GM21737 (cell line): ENCODE measurements around the gene SWI5.

Experiments
- ATAC-seq: cut with Tn5 transposase; IDR thresholded peaks from one replicate; pipeline ENCODE4 v1.9.1; 2021; ENCODE audit warnings: mild to moderate bottlenecking, moderate library complexity; ENCODE audit not compliant: unreplicated experiment

Gene SWI5

DNA sequence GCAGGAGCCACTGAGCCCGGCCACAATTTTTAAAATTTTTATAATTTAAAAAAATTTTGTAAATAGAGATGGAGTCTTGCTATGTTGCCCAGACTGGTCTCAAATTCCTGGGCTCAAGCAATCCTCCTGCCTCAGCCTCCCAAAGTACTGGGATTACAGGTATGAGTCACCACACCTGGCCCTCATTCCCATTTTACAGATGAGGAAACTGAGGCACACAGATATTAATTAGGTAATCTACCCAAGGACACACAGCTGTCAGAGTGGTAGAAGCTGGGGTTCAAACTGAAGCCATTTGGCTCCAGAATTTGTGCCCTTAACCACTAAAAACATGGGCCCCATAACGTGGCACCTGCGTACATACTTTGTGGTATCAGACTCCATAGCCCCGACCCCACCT lies 38.6 kb downstream of the SWI5 start:
- no peak for ATAC-seq

DNA sequence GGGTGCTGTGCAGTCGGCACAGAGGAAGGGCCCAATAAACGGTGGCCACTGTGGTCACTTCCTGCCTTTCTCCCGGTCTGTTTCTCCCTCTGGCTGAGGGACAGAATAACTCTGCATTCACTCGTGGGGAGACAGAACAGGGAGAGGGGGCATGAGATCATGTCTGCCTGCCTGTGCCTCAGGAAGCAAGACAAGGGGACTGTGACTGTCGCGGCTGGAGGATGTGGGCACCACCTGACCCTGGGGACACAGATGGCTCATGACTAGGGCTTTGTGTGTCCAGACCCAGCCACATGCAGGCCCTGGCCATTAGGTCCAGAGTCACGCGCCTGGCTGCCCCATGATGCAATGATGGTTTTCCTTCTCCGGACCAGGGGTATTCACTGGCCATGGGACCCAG lies 40.3 kb downstream of the SWI5 start:
- ATAC-seq, result no peak

DNA sequence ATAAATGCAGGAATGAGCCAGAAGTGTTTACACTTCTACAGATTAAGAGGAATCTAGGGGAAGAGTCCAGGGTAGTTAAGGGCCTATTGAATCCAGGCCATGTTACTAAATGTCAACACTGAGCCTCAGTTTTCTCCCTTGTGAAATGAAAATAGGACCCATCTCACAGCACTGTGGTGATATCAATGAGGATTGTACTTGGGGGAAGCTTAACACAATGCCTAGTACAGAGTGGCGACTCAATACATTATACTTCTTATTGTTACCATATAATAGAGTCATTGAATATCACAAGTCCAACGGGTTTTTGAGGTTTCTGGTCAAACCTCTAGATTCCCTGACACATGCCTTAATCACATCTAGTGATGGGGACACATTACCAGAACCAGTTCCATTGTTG lies 41.6 kb downstream of the SWI5 start:
- ATAC-seq, result no peak

DNA sequence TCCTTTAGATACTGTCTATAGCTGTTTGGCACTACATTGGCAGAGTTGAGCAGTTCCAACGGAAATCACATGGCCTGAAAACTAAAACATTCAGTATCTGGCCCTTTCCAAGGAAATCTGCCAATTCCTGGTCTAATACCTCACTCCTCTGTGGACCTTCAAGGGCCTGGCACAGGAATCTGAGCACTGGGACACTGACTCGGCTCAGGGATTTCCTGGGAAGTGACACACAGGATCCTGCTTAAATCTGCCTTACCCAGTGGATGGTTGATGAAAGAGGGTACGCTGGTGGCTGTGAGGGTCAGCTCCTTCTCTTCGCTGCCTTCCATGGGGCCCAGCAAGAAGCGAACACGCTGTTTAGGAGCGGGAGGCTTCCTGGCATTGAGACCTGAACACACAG lies 45.3 kb downstream of the SWI5 start:
- ATAC-seq, result no peak

DNA sequence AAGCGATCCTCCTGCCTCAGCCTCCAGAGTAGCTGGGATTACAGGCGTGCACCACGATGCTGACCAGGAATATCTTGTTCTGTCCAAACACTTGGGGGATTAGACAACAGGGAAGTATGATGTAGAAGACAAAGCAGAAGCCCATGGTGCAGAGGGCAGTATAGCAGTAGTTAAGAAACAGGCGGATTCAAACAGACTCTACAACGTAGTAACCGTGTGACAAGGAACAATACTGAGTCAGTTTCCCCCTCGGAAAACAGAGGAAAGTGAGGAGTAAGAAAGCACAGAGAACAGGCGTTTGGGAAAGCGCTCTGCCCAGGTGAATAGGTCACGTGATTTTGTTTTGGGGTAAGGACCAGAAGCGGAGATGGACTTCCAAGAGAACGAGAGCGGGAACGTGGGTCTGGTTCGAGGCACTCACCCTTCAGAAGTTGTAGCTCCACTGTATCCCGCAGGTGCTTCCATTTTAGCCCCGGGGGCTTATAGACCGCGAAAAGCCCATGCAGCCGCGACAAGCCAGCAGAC lies 45.9 kb downstream of the SWI5 start:
- ATAC-seq, result peak; percentile 4

DNA sequence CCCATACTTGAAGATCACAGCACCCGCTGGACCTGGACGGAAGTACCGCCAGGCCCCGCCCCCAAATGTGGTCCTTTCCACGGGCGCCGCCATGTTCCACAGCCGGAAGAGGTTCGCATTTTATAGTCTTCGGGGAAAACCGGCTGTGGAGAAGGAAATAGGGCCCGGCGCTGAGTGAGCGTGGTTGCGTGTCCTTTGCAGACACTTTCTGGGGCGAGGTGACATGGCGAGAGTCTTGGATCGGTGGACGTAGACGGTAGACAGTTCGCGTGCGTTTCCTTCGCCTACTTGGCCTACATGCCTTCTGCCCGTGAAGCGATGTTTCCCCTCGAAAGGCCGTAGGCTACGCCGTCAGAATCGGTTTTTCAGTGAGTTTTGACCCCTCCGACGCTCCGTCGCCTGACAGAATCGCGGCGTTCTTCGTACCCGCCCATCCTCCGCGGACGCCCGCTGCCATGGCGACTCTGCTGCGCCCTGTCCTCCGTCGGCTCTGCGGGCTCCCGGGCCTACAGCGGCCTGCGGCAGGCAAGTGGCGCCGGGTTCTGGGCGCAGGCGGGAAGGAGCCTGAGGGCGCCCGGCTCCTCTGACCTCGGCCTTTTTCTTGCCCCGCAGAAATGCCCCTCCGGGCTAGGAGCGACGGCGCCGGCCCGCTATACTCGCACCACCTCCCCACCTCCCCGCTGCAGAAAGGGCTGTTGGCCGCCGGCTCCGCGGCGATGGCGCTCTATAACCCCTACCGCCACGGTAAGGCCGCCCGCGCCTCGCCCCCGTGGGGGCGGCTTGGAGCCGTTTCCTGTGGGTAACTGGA lies 46.5 kb downstream of the SWI5 start, which contains the start of the genes COQ4 and TRUB2:
TSS of gene COQ4 (plus strand) at position 436 of the 808 bp plus-strand sequence. CDS start at position 456, 20 bp downstream.
TSS of gene TRUB2 (minus strand) at position 44 of the 808 bp plus-strand sequence. CDS start at position 5, 39 bp downstream.
- ATAC-seq, result peak; percentile 73

DNA sequence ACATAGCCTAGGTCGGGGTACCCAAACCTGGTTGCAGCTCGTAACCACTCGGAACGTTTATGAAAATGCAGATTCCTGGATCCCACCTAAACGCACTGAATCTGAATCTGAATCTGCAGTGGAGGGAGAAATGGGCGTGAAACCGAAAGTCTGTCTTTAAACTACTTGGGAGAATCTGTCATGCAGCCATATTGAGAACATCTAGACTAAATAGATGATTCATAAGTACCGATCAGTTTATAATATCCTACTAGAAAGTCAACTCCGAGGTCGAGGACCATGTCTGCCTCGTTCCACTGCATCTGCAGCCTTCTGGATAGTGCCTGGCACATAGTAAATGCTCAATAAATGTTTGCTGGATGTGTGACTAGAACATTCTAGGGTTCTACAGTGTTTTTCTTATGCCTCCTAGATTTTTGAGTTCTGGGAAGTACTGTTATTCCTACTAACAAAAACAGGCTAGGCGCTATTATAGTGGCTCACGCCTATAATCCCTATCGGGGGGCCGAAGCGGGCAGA lies 47.2 kb downstream of the SWI5 start:
- no peak for ATAC-seq

DNA sequence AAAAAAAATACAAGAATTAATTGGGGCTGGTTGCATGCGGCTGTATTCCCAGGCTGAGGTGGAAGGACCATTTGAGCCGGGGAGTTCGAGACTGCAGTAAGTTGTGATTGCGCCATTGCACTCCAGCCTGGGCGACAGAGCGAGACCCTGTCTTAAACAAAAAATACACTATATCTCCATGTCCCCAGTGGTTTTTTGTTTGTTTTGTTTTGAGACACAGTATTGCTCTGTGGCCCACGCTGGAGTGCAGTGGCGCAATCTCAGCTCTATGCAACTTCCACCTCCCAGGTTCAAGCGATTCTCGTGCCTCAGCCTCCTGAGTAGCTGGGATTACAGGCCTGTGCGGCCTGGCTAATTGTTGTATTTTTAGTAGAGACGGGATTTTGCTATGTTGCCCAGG lies 47.7 kb downstream of the SWI5 start:
- no peak for ATAC-seq

DNA sequence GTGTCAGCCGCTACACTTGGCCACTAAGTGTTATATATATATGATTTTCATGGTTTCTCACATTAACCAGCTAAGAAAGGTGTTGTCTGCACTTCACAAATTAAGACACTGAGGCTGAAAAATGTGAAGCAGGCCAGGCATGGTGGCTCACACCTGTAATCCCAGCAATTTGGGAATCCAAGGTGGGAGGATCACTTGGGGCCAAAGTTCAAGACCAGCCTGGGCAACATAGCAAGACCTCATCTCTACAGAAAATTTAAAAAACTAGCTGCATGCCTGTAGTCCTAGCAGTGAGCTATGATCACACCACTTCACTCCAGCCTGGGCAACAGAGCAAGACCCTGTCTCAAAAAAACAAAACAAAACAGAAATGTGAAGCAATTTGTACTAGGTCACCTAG lies 48.3 kb downstream of the SWI5 start:
- no peak for ATAC-seq

DNA sequence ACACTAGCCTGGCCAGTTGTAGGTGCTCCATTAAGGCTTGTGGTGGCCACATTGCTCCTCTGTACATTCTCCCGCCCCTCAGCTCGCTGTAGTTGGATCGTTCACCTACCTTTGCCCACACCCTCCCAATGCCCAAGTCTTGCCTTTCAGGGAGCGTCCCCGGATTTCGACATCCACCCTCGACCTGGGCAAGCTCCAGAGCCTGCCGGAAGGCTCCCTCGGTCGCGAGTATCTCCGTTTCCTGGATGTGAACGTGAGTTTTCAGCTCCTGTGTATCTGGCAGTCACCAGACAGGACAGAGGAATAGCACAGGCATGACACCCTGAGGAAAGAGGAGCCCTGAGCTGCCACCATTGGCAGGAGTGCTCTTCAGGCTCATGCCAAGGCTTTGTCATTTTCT lies 49.6 kb downstream of the SWI5 start:
- no peak for ATAC-seq

DNA sequence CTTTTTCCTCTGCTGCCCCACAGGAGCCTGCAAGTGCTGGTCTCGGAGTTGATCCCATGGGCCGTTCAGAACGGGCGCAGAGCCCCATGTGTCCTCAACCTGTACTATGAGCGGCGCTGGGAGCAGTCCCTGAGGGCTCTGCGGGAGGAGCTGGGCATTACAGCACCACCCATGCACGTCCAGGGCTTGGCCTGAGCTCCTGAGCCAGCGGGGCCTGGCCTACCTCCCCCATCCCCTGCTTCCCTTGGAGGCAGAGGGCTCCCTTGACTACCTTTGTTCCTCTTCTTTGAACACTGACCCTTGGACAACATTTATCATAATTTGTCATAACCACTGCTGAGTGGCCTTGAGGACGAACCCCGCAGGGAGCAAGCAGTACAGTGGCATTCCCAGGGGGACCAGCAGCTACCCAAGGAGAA lies 57.4 kb downstream of the SWI5 start:
- ATAC-seq, result no peak

DNA sequence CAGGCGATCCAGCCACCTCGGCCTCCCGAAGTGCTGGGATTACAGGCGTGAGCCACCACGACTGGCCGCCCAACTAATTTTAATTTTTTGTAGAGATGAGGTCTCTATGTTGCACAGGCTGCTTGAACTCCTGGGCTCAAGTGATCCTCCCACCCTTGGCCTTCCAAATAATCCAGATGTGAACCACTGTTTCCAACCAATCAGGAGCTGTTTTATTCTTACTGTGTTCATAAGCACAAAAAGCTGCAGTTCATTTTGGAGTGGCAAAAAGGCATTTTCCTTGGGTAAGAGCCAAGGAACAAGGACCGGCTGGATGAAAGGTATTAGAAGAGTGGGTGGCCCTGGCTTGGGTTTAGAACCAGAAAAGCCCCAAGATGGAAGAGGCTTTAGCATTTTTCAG lies 59.1 kb downstream of the SWI5 start:
- no peak for ATAC-seq

DNA sequence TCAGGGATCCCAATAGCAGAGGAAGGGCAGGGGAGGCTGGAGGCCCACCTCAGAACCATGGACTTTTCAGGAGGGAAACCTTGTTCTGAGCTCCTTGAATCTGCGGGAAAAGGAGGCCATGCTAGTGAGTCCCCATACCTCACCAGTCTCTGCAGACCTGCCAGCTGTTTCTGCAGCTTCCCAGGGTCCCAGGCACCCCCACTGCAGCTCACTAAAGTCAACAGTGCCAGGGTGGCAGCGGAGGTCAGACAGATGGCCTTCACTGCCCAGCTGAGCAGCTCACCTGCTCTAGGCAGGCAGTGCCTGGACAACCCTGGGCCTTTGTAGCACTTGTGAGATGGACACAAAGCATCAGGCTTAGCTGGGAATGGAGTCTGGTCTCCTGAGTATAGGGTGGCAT lies 59.8 kb downstream of the SWI5 start:
- ATAC-seq, result no peak

DNA sequence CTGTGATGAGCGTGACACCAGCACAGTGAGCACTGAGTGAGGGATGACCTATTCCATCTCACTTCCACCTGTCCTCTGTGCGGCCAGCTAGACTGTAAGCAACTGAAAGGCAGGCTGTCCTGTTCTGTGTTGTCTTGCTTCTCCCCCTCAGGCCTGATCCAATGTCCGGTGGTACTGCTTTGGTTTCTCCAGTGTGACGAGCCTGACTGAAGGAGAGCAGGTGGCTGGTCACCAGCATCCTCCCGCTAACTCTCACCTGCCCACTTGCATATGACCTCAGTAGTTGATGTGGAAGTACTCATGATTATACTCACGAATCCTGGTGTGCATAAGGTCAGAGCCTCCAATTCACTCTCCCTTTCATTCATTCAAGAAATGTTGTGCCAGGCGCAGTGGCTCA lies 61.9 kb downstream of the SWI5 start:
- ATAC-seq, result no peak
